Putamen (tissue), 1 donor: ENCODE data around the gene IBTK.
"Not testable (repeated sequence)": the region's sequence is repeated elsewhere in the genome, so short reads cannot be mapped to it uniquely, and the experiment has no call there.

Source experiments
- DNase-seq: peaks from one replicate; pipeline ENCODE4 v3.0.0-alpha.2; 2016; ENCODE audit warnings: low spot score

IBTK gene

DNA sequence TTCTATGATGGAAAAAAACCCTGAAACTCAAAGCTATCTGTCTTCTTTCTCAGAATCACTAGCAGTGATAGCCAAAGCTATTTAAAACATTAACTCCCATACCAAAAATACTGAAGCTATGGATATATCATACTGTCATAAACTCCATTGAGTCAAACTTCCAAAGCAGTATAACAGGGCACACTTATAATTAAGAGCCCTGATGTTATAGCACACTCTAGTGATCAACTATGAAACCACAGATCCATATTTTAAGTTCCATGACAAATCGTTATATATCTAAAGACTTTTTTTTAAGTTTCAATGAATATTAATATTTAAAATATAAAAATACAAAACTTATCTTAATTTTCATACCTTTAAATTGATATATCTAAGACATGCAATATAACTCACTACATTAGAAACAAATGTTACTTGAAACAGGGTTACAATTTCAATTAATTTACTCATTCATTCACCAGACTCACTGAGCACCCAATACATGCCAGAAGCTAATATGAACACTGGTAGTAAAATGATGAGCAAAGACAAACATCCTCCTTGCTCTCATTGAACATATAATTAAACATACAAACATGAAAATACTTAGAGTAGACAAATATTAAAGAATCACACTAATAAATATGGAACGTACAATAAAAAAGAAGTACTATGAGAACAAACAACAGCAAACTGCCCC, 69.3 kb downstream of the IBTK start:
- no peak for DNase-seq

DNA sequence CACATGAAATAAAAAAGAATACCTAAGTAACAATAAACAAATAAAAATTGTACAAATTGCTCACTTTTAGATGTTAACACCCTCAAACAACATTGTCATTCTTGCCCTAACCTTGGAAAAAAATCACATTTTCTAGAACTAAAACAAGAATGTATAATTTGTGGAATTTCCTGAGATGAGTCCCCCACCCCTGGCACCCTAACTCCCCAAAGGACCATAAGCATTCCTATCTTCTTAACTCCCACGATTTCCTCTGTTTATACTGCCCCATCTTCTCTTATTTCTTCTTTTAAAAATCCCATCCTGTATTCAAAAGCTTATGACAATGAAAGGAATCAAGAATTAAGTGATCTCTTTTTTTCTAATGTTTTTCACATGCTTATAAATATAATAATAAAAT, 70.9 kb downstream of the IBTK start:
- DNase-seq: no peak

- DNase-seq: no peak
These were observed 75.0 kb downstream of the IBTK start for GRCh38 chr6:82172594-82172993.

GRCh38 chr6:82169138-82169876, 78.2 kb downstream of the IBTK start:
- no peak for DNase-seq

GRCh38 chr6:82166493-82166892, 81.1 kb downstream of the IBTK start:
- no peak for DNase-seq

- no peak for DNase-seq
These were observed 87.1 kb downstream of the IBTK start for GRCh38 chr6:82160255-82160990.

DNA sequence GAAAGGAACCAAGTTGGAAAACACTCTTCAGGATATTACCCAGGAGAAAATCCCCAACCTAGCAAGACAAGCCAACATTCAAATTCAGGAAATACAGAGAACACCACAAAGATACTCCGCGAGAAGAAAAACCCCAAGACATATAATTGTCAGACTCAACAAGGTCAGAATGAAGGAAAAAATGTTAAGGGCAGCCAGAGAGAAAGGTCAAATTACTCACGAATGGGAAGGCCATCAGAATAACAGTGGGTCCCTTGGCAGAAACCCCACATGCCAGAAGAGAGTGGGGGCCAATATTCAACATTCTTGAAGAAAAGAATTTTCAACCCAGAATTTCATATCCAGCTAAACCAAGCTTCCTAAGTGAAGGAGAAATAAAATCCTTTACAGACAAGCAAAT, 94.8 kb downstream of the IBTK start:
- DNase-seq: not testable (repeated sequence)

- not testable (repeated sequence) for DNase-seq
These were observed 96.4 kb downstream of the IBTK start for GRCh38 chr6:82151147-82151546.

- no peak for DNase-seq
These were observed 101.6 kb downstream of the IBTK start for GRCh38 chr6:82145926-82146452.

GRCh38 chr6:82144852-82145340, 102.6 kb downstream of the IBTK start:
- no peak for DNase-seq

DNA sequence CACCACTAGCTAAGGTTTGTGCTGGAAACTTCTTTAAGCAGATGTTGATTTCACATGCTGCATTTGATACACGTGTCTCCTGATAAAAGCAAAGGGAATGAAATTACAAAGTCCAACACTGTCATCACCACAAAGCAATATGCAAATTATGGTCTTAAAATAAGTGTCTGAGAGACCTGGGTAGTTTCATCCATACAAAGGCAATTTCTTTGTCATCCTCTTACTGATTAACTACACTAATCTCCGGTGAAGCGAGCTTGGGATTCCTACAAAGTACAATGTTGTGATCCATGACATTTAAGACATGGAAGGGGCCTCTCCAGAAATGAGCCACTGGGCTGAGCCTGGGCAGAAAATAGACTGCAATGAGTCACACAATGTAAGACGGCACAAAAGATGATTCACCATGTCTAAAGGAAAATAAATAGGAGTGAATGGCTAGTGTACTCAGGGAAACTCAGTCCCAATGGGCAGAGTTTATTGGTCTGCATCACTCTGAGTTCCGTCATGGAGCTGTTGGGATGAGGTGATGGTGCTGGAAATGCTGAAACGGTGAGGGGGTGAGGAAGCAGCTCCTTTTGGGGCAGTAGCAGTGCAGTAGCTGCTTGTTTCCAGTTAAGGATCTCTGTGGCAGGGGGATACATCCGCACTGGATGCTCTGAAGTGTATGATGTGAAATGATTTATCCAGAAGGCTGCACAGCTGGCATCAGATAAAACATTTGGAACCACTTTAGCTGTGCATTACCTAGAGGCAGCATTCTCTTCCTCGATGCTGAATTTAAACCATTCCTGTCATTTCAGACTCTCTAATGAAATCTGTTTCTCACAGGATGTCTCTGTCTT, 103.3 kb downstream of the IBTK start:
- no peak for DNase-seq

DNA sequence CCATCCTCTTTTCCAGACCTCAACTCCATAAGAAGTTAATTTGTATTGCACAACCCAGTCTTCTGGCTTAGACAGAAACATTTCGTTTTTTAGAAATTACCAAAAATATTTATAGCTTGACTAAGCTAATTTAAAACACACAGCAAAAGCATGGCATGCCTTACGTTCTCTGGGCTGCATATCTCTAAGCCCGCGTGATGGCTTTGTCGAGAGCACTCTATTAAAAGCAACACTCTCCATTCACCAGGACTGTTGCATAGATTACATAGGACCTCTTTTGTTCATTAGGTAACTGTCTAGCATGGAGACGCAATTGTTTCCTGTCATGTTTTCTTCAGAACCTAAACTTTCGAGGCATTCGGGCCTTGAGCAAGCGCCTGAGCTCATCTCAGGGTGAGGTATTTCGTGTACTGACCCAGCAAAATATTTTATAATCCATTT, 104.5 kb downstream of the IBTK start:
- no peak for DNase-seq

DNA sequence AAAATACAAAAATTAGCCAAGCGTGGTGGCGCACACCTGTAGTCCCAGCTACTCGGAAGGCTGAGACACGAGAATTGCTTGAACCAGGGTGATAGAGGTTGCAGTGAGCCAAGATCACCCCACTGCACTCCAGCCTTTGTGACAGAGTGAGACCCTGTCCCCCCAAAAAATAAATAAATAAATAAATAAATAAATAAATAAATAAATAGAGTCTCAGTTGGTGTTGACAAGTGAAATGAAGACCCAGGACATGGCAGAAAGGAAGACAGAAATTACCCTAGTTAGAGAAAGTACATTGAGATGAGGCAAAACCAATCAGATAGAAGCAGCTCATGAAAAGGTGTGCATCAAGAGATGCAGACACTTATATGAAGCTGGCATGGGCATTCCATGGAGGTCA, 105.0 kb downstream of the IBTK start:
- DNase-seq: no peak

GRCh38 chr6:82138075-82138791, 109.3 kb downstream of the IBTK start:
- DNase-seq: no peak

GRCh38 chr6:82131441-82131840, 116.1 kb downstream of the IBTK start:
- no peak for DNase-seq

GRCh38 chr6:82129797-82130196, 117.7 kb downstream of the IBTK start:
- no peak for DNase-seq

- DNase-seq: not testable (repeated sequence)
These were observed 118.6 kb downstream of the IBTK start for GRCh38 chr6:82128973-82129372.

DNA sequence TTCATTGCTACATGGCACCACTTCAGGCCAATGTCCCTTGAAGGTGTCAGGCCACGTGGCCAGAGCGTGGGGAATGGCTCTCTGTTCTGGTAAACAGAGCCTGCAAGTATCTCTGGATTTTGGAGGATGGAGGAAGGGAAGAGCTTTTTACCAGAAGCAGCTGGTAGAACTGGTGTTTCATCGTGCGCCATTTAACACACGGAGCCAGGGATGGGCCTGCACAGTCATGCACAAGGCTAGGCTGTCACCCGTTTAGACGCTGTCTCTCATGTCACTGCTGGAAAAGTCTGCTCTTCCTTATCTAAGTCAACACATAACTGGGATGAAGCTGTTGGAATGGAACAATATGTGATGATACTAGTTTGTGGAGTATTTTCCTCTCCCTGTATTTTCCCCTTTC, 123.9 kb downstream of the IBTK start:
- no peak for DNase-seq
